MM.1S (cell line): ENCODE measurements around the gene CELA2B.

Experiments
- EZH2 ChIP-seq: fragments of 300-600 bp; sonication (generic); optimal IDR thresholded peaks from 2 replicates; pipeline ENCODE3; 2017; ENCODE audit warnings: low read depth, mild to moderate bottlenecking, antibody characterized with exemption, low read length, mixed read lengths
- EZH2phosphoT487 ChIP-seq: fragments of 300-600 bp; sonication (generic); IDR thresholded peaks from 2 replicates; pipeline ENCODE4 v1.6.1; 2018; ENCODE audit warnings: antibody characterized with exemption, low read length
- TF ChIP-seq, protein P1 (sequence below): fragments of 300-600 bp; sonication (generic); IDR thresholded peaks from 2 replicates; pipeline ENCODE4 v1.5.1; 2016; ENCODE audit warnings: antibody characterized with exemption, low read length, mixed read lengths

DNA sequence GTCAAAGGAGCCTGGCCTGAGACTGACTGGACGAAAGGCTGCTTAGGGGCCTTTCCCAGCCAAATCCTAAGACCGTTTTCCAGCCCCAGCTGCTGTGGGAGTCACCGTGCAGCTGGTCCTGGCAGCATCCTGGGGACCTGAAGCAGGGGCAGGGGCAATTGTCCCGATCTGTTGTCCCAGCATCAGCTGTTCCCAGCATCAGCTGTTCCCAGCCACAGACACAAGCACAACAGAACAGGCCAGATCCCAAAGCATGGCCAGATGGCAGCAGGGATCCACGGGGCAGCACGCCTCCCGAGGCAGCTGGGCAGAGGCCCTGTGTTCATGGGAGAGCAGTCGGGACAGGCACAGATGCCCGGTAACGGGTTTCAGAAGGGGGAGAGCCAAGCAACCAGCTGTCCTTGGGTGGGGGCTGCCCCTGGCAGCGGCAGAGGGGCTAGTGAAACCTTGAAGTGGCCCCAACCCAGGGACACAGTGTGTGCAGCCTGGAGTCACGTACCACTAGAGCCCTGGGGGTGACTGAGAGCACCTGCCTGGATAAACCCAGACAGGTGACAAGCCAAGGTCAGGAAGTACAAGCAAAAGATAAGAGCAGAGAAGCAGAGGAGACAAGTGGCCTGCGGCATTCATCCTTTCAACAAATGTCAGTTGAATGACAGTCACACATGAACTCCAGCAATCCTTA, 13.3 kb downstream of the CELA2B start:
- TF ChIP-seq, protein P1, sequence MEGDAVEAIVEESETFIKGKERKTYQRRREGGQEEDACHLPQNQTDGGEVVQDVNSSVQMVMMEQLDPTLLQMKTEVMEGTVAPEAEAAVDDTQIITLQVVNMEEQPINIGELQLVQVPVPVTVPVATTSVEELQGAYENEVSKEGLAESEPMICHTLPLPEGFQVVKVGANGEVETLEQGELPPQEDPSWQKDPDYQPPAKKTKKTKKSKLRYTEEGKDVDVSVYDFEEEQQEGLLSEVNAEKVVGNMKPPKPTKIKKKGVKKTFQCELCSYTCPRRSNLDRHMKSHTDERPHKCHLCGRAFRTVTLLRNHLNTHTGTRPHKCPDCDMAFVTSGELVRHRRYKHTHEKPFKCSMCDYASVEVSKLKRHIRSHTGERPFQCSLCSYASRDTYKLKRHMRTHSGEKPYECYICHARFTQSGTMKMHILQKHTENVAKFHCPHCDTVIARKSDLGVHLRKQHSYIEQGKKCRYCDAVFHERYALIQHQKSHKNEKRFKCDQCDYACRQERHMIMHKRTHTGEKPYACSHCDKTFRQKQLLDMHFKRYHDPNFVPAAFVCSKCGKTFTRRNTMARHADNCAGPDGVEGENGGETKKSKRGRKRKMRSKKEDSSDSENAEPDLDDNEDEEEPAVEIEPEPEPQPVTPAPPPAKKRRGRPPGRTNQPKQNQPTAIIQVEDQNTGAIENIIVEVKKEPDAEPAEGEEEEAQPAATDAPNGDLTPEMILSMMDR = no peak
- TF ChIP-seq EZH2 (no peak), EZH2phosphoT487 (no peak)
